Endothelial cell of umbilical vein (primary cell): ENCODE measurements around the gene ARHGAP32.

Experiments used
- CTCF ChIP-seq, 2 donors: IDR thresholded peaks; 1 replicate in 1 of 2; 2 replicates in 1 of 2; pipeline ENCODE4 v1.5.1; 2011; ENCODE audit warnings: low read length in 2 of 2, mild to moderate bottlenecking in 2 of 2, moderate library complexity in 2 of 2, control low read depth in 1 of 2, inconsistent platforms in 1 of 2, low read depth in 1 of 2; ENCODE audit not compliant: insufficient read depth in 1 of 2; ENCODE audit errors: extremely low read depth in 1 of 2
- MYC ChIP-seq: IDR thresholded peaks from one replicate; pipeline ENCODE4 v1.6.1; 2011; ENCODE audit warnings: mild to moderate bottlenecking, low read depth, low read length

DNA sequence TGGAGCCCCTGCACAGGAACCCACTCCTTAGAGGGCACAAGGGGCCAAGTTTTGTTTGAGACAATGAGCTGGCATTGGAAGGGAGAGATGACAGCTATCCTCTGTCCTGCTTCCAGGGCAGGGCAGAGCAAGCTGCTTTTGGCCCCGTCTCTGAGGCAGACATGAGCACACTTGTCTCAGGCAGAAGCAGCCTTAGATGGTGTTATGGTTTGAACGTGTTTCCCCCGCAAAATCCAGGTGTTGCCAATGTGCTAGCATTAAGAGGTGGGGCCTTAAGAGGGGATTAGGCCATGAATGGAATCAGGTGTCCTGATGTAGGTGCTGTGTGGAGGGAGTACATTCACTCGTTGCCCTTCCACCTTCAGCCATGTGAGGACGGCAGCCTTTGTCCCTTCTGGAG lies 252.0 kb downstream of the ARHGAP32 start:
- no peak for TF ChIP-seq CTCF (IDR thresholded peaks at IDR 0.05; ENCODE audit: extremely low read depth in 1 of 2, insufficient read depth in 1 of 2, low read depth in 1 of 2, low read length in 2 of 2)
- TF ChIP-seq MYC: no peak
